Prostate gland (tissue), 2 donors: ENCODE results near the gene DOCK10. TPM values are rescaled to one million over a fixed set of nuclear protein-coding genes. Genes with fewer than 3 reads are reported as not detected.

ENCODE experiments used
- DNase-seq: peaks from one replicate; pipeline ENCODE4 v3.0.0-alpha.2; 2019; ENCODE audit warnings: low spot score
- H3K27ac ChIP-seq, 2 donors: fragments of 200-600 bp; sonication (generic); 2 replicates each; pipeline ENCODE4 v1.5.1; 2017 to 2019
- H3K27me3 ChIP-seq: fragments of 200-600 bp; sonication (generic); replicated peaks from 2 replicates; pipeline ENCODE4 v1.5.1; 2019; ENCODE audit not compliant: insufficient read depth
- H3K36me3 ChIP-seq, 2 donors: fragments of 200-600 bp; sonication (generic); 1 replicate in 1 of 2; 2 replicates in 1 of 2; pipeline versions ENCODE4 v1.5.1 to v1.8.1; 2017 to 2019
- H3K4me1 ChIP-seq: fragments of 200-600 bp; sonication (generic); replicated peaks from 2 replicates; pipeline ENCODE4 v1.5.1; 2019
- H3K4me3 ChIP-seq, 2 donors: fragments of 200-600 bp; sonication (generic); 2 replicates each; pipeline ENCODE4 v1.5.1; 2017 to 2019
- H3K9me3 ChIP-seq: fragments of 200-600 bp; sonication (generic); 2 replicates; pipeline ENCODE4 v1.5.1; 2017
- CTCF ChIP-seq, 4 experiments: fragments of 200-600 bp in 2 of 4; fragments of 450-650 bp in 2 of 4; sonication (generic) in 2 of 4; IDR thresholded peaks; 1 replicate in 3 of 4; 2 replicates in 1 of 4; pipeline ENCODE4 v1.5.1; 2016 to 2019; ENCODE audit warnings: antibody characterized with exemption in 4 of 4, mild to moderate bottlenecking in 2 of 4, moderate library complexity in 2 of 4
- POLR2A ChIP-seq: fragments of 450-650 bp; IDR thresholded peaks from one replicate; pipeline ENCODE4 v1.6.1; 2016; ENCODE audit warnings: antibody characterized with exemption, mild to moderate bottlenecking
- POLR2AphosphoS5 ChIP-seq: sonication (generic); formaldehyde crosslinking; IDR thresholded peaks from one replicate; pipeline ENCODE4 v1.6.1; 2017; ENCODE audit warnings: antibody characterized with exemption
- WGBS: methylation state at CpG from one replicate; pipeline ENCODE4 v1.1.5; 2018; 5-methylcytosine and 5-hydroxymethylcytosine counted together
- intact Hi-C: fragments of 100-400 bp; cut with DNase I; formaldehyde crosslinking; loops from one replicate; pipeline ENCODE4 v1.14.2; 2022
- total RNA-seq, 2 donors: library from RNA; depleted of rRNA; stranded (reverse); fragments of >200 nt; gene quantifications; one replicate each; pipeline ENCODE4 v1.1.0, GENCODE V29; 2016

Gene DOCK10
- total RNA-seq, 2 donors from 2014 or later: 4.8 to 6.2 TPM

GRCh38 chr2:224836263-224836662 is 206.0 kb downstream of the DOCK10 start:
- DNase-seq: no peak
- Histone ChIP-seq H3K4me3 (no peak overlapping the region), H3K36me3 (no peaks in the 10 kb centered on the region), H3K4me1 (no peaks in the 10 kb centered on the region), H3K9me3 (no peaks in the 10 kb centered on the region), H3K27ac (no peak overlapping the region), H3K27me3 (no peaks in the 10 kb centered on the region)
- intact Hi-C loops: no loop called here
- no peak for TF ChIP-seq POLR2AphosphoS5

- no peaks in the 10 kb centered on the region for H3K27me3 ChIP-seq
- no peaks in the 10 kb centered on the region for H3K36me3 ChIP-seq
- intact Hi-C loops: no loop called here
- TF ChIP-seq POLR2AphosphoS5 (no peak), POLR2A (no peak), CTCF (IDR thresholded peaks at IDR 0.05) (no peak)
- H3K27ac ChIP-seq: no peak overlapping the region
- H3K9me3 ChIP-seq: no peaks in the 10 kb centered on the region
- no peak overlapping the region for H3K4me3 ChIP-seq
- DNase-seq: no peak
- no peaks in the 10 kb centered on the region for H3K4me1 ChIP-seq
- WGBS: 60% methylated on average over 6 of the region's 6 CpGs
Measured at GRCh38 chr2:224835405-224835804, 206.9 kb downstream of the DOCK10 start.

GRCh38 chr2:224833986-224834385 is 208.3 kb downstream of the DOCK10 start:
- TF ChIP-seq POLR2A: no peak
- TF ChIP-seq CTCF (IDR thresholded peaks at IDR 0.05): no peak
- no peak for TF ChIP-seq POLR2AphosphoS5
- Histone ChIP-seq H3K27me3 (no peaks in the 10 kb centered on the region), H3K4me1 (no peaks in the 10 kb centered on the region), H3K36me3 (no peaks in the 10 kb centered on the region), H3K9me3 (no peaks in the 10 kb centered on the region), H3K4me3 (no peak overlapping the region), H3K27ac (no peak overlapping the region)
- intact Hi-C loops: no loop called here
- DNase-seq: no peak
- 86% methylated on average over 2 of the region's 2 CpGs for WGBS

GRCh38 chr2:224832207-224832606 is 210.1 kb downstream of the DOCK10 start:
- no peak overlapping the region for H3K4me3 ChIP-seq
- H3K36me3 ChIP-seq: no peaks in the 10 kb centered on the region
- H3K27ac ChIP-seq: no peak overlapping the region
- no peaks in the 10 kb centered on the region for H3K9me3 ChIP-seq
- intact Hi-C loops: no loop called here
- no peak for TF ChIP-seq CTCF (IDR thresholded peaks at IDR 0.05)
- no peak for TF ChIP-seq POLR2A
- no peak for TF ChIP-seq POLR2AphosphoS5
- no peaks in the 10 kb centered on the region for H3K4me1 ChIP-seq
- WGBS: 90% methylated on average over 3 of the region's 3 CpGs
- no peak for DNase-seq
- no peaks in the 10 kb centered on the region for H3K27me3 ChIP-seq

- Histone ChIP-seq H3K9me3 (no peaks in the 10 kb centered on the region), H3K4me3 (no peak overlapping the region), H3K36me3 (no peaks in the 10 kb centered on the region), H3K4me1 (no peaks in the 10 kb centered on the region), H3K27ac (no peak overlapping the region), H3K27me3 (no peaks in the 10 kb centered on the region)
- intact Hi-C loops: no loop called here
- no peak for DNase-seq
- 64% methylated on average over 2 of the region's 2 CpGs for WGBS
- TF ChIP-seq POLR2A: no peak
- TF ChIP-seq POLR2AphosphoS5: no peak
- no peak for TF ChIP-seq CTCF (IDR thresholded peaks at IDR 0.05)
Measured at GRCh38 chr2:224831530-224831929, 210.7 kb downstream of the DOCK10 start.
